CD4-positive, alpha-beta T cell treated with Interferon alpha-2 for 1 hour (primary cell): ENCODE results near the gene OCA2.
"Not testable (repeated sequence)": the region's sequence is repeated elsewhere in the genome, so short reads cannot be mapped to it uniquely, and the experiment has no call there.

Experiments
- DNase-seq, 2 donors: peaks; one replicate each; pipeline ENCODE4 v3.0.0-alpha.2; 2020 to 2022

The OCA2 gene

DNA sequence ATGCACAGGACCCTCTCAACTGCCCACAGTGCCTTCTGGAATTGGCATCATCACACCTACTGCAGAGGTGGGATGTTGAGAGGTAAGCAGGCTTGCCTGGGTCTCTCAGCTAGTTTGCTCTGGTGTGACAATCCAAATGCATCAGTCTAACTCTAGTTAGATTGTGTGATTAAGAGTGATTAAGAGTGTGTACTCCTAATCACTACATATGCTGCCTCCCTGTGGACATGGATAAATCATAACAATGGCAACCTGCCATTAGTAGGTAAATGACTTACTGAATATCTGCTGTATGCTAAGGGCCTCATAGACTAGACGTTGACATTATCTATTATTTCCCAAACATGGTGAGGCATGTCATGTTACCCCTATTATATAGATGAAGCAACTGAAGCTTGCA is 342.1 kb downstream of the OCA2 start:
- no peak for DNase-seq

DNA sequence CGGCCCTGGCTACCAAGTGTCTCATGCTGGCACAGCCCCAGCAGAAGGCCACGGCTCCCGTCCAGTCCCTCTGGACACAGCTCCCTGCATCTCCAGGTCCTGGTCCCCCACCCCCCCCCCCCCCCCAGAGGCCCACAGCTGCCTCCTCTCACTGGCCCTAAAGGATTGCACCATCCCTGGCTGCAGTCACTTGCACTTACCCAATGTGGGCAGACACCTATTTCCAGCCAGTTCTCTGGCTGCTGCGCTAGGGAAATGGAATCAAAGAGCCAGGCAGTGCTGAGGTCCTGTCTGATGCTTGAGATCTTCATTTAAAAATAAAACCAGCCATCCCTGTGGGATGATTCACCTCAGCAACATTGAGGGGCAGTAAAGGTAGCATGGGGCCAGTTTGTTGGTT is 346.4 kb downstream of the OCA2 start:
- no peak for DNase-seq

DNA sequence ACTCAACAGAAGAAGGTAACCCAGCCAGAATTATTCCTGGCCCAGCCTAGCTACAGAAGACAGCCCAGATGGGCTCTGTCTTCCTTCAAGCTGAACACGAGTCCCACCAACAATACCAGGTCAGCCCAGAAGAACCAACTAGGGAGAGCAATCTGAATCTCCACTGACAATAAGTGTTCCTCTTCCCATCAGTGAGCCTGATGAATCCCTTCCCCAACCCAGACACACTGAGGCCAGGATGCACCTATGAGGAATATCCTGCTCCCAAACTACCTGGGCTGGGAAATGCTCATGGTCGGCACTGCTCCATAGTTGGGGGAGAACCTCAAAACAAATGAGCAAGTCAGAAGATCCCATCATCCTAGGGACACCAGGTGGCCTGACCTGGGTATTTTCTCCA is 351.1 kb downstream of the OCA2 start:
- no peak for DNase-seq

DNA sequence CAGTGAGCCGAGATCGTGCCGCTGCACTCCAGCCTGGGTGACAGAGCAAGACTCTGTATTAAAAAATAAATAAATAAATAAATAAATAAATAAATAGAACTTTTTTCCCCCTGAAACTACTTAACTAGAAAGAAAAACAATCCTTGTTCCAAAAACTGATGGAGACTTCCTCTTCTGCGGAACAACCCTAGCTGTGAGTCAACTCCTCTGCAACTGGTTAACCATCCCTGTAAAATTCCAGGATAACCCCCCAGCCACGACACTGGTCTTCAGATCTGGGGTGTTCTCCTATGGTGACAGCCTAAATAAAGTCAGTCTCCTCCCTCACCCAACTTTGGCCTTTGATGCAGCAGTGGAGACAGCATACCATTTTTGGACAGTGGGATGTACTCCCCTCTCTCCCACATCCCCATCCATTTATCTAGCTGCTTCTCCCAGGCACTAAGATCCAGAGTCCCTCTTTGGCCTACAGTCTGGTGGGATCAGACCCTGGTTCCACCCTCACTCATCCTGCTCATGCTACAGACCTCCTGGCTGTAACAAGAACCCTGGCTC is 352.6 kb downstream of the OCA2 start:
- no peak for DNase-seq

DNA sequence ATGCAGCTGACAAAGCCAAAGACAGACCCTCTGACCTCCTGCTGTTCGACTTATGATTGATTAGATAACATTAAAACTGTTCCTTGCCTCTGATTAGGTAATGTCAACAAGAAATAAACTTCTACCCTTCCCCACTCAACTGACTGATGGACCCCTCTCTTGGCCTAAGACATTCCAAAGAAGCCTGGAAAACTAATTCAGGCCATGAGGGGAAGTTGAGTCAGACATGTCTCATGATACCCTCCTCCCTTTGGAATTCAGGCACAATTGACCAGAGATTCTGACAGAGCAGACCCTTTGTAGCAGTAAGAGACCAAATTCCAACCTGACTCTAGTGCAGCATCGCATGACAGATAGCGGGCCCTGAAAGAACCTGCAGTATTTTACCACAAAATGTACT is 354.5 kb downstream of the OCA2 start:
- no peak for DNase-seq

DNA sequence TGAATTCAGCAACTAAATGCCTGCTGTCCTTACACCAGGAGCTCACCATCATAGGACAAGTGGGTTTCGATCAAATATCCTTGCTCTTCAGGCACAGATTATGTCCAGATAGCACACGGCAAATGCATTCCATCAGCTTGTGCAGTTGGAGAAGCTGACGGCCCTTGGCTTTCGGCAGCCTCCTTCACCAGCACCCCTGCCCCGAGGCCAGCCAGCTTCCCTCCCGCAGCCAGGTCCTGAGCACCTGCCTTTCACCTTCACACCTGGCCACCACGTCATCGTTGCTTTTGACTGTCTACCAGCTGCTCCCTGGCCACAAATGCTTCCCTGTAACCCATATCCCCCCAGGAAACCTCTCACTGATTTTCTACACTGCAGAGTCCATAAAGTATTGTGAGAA is 355.5 kb downstream of the OCA2 start:
- no peak for DNase-seq

DNA sequence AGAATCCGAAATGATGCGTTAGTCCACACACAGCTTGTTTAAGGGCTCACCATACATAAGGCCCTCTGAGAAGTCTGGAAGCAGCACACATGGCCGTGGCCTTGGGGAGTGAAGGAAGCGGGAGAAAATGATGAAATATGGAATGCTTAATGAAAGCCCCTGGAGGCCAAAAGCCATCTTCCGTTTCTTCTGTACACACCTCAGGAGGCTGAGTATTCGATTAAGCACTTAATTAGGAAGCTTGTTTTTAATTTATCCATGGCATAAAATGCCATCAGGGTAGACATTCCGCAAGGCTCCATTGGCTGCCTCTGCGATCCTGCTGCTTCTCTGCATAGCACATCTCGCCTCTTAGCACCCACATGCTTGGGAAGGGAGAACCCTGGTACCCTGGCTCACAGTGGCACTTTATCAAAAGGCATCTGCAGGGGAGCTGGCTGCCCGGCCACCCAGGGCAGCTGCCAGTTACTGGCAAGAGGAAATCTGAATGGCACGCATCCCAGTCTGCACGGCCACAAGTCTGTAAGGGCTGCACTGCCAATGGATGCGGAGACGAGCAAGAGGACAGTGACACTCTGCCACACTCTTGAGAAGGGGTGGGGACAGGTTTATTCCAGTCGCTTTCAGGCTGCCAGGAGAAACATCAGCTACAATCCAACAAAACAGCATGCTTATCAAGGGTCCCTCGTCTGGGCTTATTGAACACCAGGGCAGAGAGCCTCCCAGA is 356.2 kb downstream of the OCA2 start:
- no peak for DNase-seq

DNA sequence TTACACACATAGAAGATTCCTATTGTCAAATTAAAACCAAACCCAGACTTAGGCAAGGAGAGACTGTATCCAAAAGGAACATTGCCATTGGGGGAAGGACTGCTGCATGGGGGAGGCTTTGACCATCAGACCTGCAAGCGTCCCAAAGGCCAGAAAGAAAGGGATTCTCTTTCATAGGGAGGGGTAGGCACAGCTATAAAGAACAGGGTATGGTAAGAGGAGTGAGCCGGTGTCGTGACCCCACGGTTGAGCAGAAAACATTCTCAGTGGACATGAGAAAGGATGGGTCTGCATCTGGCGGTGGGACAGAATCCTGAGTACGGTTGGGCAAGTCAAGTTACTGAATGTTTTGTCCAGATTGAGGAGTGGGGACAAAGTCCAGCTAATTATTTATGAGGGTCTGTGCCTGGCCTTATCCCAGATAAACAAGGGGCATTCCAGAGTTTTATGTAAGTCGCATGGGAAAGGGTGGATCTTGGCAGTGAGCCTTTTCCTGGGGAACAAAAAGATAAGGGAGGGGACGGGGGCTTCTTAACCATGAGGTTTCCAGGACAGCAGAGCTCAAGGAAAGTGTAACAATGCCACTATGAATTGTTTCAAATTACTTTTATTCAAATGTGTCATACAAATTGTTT is 357.8 kb downstream of the OCA2 start:
- no peak for DNase-seq

DNA sequence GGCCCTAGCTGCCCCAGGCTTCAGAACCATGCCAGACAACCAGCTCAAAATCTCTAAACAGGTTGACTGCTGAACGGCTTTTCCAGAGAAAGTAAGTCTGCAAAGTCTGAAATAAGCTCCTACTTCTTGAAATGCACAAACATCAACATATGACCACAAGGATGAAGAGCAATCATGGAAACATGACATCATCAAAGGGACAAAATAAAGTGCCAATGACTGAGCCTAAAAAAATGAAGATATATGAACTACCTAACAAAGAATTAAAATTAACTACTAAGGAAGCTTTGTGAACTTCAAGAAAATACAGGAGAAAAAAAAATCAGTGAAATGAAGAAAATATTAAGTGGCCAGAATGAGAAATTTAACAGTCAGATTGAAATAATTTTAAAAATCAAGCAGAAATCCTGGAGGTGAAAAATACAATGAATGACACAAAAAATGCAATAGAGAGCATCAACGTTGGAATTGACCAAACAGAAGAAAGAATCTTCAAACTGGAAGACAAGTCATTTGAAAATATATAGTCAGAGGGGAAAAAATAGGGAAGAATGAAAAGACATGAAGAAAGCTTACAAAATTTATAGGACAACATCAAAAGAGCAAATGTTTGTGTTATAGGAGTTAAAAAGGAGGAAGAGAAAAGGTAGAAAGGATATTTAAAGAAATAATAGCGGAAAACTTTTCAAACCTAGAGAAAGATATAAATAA is 364.2 kb downstream of the OCA2 start:
- DNase-seq, result no peak

DNA sequence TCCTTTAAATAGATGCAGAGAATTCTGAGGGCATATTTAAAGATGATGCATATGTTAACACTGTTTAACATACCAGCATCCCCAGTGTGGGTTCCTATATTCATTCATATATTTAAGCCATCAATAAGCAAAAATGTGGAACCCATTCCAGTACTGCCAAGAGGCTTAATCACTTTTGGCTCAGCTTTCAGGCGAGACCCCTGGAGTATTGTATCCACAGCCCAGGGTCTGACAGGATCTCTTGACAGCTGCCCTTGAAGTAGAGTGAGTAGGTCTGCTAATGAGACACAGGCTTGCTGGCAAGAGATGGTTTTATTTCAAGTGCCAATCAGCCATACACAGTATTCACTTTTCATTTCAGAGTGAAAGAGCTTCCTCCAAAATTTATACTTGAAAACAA is 367.3 kb downstream of the OCA2 start:
- DNase-seq, result no peak

DNA sequence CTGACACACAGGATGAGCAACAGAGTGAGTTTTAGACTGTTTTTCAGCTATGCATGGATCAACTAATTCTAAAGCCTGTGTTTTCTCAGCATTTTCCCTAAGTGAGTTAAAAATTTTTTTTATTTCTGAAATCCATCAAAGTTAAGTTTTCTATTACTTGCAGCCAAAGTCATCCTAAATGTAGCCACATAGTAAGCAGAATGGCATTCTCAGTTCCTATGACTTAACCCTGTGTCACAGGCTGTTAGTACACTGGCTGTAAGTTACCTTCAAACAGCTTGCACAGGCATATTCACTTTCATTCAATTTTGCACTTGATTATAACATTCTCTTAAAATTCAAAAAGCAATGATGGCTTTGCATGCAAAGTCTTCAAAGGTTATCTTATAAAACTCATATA is 368.2 kb downstream of the OCA2 start:
- no peak for DNase-seq

DNA sequence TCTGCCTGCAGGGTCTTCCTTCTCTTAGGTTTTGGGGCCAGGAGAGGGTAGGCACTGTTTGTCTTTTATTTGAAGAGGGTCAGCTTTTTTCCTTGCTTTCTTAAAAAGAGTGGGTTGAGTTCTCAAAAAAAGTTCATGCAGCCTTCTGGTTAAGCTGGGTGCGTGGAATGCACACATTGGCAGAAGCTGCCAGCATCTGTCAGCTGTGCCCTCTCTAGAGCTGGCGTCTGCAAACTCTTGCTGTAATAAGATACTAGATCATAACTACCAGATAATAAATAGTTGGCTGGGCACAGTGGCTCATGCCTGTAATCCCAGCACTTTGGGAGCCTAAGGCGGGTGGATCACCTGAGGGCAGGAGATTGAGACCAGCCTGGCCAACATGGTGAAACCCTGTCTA is 373.4 kb downstream of the OCA2 start:
- DNase-seq, result no peak

DNA sequence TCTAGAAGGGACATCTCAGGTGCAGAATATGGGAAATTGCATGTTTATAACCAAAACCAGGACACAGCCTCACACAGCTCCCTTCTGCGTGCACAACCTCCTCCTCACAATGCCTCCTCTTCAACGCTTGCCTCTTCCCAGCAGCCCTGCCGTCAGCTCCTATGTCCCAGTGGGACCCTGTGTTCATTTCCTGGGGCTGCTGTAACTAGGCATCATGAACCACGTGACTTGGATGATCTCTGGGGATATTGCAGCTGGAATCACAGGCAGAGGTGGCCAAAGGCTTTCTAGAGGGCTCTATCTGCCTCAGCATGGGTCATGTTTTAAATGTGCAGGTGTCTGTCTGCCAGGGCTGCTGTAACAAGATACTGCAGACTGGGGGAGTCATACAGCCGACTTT is 375.3 kb downstream of the OCA2 start:
- DNase-seq, result no peak

DNA sequence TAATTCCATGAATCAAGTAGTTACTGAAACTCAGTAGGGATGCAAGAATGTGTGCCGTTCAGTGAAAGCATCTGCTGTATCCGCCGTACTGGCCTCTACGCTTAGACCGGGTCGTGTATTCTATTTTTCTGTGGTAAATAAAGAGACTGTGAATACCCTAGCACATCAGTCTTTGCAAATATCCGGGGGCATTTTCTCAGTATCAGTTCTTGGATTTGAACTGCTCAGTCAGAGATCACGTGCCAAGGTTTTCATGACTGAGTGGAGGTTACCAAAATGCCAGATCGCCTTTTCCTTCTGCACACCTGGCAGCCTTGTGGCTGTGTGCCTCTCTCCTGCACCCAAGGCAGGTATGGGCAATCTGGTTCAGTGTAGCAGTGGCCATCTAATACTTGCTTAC is 377.0 kb downstream of the OCA2 start:
- no peak for DNase-seq

DNA sequence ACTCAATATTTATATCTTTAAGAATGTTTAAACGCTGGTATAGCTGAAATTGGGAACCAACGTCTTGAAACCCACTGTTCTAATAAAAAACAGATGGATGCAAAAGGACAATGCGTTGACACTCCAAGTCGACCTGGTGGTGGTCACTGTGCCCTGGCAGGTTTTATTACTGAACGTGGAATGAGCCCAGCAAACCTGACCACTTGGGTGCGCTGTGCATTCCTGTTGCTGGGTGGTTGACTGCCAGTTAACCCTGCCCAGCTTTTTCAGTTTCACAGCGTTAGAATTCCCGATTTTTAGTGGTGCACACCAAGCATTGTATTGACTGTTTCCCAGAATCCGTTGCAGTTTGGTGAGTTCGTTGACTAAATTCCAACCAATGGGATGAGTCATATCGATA is 384.4 kb downstream of the OCA2 start:
- DNase-seq, result no peak

DNA sequence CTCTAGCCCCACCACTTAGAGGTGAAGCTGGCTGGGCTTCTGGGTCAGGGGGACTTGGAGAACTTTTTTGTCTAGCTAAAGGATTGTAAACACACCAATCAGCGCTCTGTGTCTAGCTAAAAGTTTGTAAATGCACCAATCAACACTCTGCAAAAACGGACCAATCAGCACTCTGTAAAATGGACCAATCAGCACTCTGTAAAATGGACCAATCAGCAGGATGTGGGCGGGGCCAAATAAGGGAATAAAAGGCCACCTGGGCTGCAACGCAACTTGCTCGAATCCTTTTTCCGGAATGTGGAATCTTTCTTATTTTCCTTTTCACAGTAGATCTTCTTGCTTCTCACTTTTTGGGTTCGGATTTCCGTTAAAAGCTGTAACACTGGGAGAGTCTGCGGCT is 385.3 kb downstream of the OCA2 start:
- not testable (repeated sequence) for DNase-seq

DNA sequence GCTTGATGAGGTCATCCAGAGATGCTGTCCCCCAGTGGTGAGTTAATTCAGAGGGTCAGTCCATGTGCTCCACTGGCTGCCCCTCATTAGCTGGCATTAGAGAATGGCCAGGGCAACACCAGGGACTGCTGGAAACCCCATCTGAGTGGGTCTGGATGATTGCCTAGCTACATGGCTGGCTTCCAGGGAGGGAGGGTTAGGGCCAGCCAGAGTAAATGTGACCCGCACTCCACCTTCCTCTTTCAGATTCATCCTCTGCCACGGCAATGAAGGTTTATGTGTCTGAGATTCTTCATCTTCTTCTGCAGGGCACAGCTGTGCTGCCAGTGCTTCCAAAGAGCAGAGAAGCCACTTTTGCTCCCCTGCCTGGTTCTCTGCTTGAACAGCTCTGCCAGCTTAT is 391.9 kb downstream of the OCA2 start:
- no peak for DNase-seq

DNA sequence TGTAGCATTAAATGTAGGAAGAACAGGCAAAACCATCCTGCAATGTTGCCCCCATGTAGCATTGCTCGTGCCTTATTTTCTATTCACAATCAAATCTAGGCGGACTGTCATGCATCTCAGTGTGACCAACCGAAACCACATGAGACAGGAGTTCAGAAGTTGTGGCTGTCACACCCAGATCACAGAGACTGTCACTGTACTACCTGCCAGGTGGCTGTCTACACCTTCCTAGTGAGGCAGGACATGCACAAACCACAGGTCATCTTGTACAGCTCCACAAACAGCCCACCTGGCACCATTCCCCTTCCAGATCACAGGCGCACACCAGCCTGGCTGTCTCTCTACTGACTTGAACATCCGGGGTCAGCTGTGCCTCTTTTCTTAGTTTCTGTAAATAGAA is 392.8 kb downstream of the OCA2 start:
- no peak for DNase-seq

DNA sequence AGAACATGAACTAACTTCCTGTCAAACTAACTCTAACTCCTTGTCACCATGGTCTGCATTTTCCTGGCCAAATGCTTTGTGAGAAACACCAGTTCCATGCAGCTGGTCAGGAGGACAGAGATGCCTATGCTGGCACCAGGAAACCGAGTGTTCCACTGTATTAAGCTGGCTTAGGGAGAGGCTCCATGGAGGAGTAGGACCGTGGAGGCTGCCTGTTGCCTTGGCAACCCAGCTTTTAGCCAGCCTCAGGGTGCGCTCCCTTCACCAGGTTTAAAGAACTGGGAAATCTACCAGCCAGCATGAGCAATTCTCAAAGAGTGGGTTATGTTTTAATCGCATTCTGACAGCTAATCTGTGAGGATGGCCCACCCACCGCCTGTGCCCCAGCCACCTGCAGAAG is 394.1 kb downstream of the OCA2 start:
- DNase-seq, result no peak
